Esophagus squamous epithelium (tissue), 5 donors: ENCODE measurements around the gene MED27. TPM values are rescaled to one million over a fixed set of nuclear protein-coding genes. Genes with fewer than 3 reads are reported as not detected.

Experiments
- DNase-seq: peaks from one replicate; lab custom pipeline; 2025; lab: John Stamatoyannopoulos, UW
- H3K27ac ChIP-seq, 4 donors: fragments of 200-600 bp; sonication (generic); one replicate each; pipeline ENCODE4 v1.5.1; 2016 to 2019; ENCODE audit warnings: mild to moderate bottlenecking in 1 of 4
- H3K27me3 ChIP-seq, 4 donors: fragments of 200-600 bp; sonication (generic); 1 replicate in 3 of 4; 2 replicates in 1 of 4; pipeline versions ENCODE4 v1.5.1 to v1.6.0; 2017 to 2021; ENCODE audit warnings: antibody characterized with exemption in 1 of 4
- H3K36me3 ChIP-seq, 3 donors: fragments of 200-600 bp; sonication (generic); one replicate each; pipeline ENCODE4 v1.5.1; 2016 to 2019
- H3K4me1 ChIP-seq, 3 donors: fragments of 200-600 bp; sonication (generic); one replicate each; pipeline ENCODE4 v1.5.1; 2017 to 2019
- H3K4me3 ChIP-seq, 4 donors: fragments of 200-600 bp; sonication (generic); 1 replicate in 3 of 4; 2 replicates in 1 of 4; pipeline ENCODE4 v1.5.1; 2016 to 2019; ENCODE audit warnings: mild to moderate bottlenecking in 2 of 4, moderate library complexity in 1 of 4
- H3K9me3 ChIP-seq, 3 donors: fragments of 200-600 bp; sonication (generic); one replicate each; pipeline ENCODE4 v1.5.1; 2016 to 2019
- POLR2A ChIP-seq, 4 donors: fragments of 450-650 bp; IDR thresholded peaks; one replicate each; pipeline ENCODE4 v1.6.1; 2017; ENCODE audit warnings: antibody characterized with exemption in 4 of 4, mild to moderate bottlenecking in 4 of 4, moderate library complexity in 3 of 4
- WGBS, 2 donors: methylation state at CpG; one replicate each; pipeline ENCODE4 v1.1.5; 2018; 5-methylcytosine and 5-hydroxymethylcytosine counted together
- intact Hi-C: fragments of 100-400 bp; cut with DNase I; formaldehyde crosslinking; loops from one replicate; pipeline ENCODE4 v1.15.0; 2022
- total RNA-seq, 4 donors: library from RNA; depleted of rRNA; stranded (reverse); fragments of >200 nt; gene quantifications; one replicate each; pipeline ENCODE4 v1.1.0, GENCODE V29; 2016
- TF ChIP-seq, protein P1 (sequence below), 6 experiments: fragments of 450-650 bp in 4 of 6; fragments of 200-600 bp in 2 of 6; sonication (generic) in 2 of 6; IDR thresholded peaks; one replicate each; pipeline ENCODE4 v1.5.1; 2016 to 2019; ENCODE audit warnings: antibody characterized with exemption in 6 of 6, mild to moderate bottlenecking in 4 of 6, moderate library complexity in 4 of 6
- donor health status: DM: yes; HTN: yes; CAD: no.

Gene MED27
- total RNA-seq, 4 donors from 2014 or later, result 10.6 to 20.0 (median 17.6) TPM

DNA sequence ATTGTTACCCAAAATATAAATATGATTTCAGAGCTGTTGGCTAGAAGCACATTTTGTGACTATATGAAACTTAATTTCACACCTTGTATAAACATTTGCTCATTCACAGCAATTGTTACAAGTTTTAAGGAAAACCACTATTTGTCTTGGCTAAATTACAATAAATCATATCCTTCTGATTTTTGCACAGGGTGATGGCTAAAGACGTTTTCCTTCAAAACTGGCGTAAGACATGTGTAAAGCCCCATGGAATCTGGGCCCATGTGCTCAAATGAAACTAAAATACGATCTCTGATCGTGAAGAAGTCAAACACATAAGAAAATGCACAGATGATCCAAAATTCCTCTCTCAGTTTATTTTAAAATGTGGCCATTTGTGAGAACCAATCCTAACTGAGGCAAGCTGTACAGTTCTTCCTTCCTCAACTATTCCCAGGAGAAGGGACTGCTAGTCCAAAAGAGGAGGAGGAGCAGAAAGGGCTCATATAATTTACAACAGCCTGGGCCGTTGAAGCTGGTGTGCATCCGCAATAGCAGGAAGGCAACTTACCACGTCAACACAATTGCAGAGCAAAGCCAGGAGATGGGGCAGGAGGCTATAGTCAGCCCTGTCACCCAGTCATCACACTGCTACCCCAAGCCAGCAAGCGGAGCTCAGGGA lies 98.4 kb downstream of the MED27 start:
- Histone ChIP-seq H3K4me1 (peaks cover 0 to 7% (median 4%) of the 10 kb centered on the region in 3 donors), H3K36me3 (no peaks in the 10 kb centered on the region)
- WGBS, 2 donors, result 68 to 75% methylated on average over 8 of the region's 8 CpGs

DNA sequence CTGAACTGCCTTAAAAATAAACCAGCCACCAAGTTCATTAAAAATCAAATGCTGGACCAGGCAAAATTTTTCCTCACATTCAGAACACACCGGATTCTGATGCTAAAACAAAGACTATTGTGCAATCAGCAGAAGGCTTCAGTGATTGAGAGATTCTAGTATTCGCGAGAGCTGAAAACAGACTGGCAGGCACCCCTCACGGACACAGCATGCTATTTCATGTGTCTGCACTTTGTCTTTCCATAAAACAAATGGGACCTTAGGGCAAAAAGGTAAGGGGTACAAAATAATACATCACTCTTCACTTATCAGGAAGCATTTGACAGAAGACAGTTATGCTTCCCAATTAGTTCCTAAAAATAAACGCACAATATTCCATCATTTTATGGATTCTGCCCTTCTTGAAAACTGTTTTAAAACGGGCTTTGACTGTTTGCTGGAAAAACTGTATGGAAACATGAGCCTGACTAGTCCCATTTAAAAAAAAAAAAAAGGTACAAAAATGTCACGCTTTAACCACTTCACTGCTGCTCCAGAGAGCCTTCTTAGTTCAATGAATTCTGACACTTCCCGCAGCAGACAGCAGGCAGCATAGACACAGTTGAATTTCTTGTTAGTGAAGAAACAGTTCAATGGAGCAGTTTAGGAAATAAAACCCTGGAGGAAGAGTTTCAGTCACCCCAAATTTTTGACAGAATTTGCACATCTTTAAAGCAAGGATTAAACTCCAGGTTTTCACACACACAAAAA lies 99.2 kb downstream of the MED27 start:
- TF ChIP-seq, protein P1, sequence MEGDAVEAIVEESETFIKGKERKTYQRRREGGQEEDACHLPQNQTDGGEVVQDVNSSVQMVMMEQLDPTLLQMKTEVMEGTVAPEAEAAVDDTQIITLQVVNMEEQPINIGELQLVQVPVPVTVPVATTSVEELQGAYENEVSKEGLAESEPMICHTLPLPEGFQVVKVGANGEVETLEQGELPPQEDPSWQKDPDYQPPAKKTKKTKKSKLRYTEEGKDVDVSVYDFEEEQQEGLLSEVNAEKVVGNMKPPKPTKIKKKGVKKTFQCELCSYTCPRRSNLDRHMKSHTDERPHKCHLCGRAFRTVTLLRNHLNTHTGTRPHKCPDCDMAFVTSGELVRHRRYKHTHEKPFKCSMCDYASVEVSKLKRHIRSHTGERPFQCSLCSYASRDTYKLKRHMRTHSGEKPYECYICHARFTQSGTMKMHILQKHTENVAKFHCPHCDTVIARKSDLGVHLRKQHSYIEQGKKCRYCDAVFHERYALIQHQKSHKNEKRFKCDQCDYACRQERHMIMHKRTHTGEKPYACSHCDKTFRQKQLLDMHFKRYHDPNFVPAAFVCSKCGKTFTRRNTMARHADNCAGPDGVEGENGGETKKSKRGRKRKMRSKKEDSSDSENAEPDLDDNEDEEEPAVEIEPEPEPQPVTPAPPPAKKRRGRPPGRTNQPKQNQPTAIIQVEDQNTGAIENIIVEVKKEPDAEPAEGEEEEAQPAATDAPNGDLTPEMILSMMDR (IDR thresholded peaks at IDR 0.05), result no peak
- TF ChIP-seq POLR2A (IDR thresholded peaks at IDR 0.05), result no peak
- Histone ChIP-seq H3K27me3 (no peaks in the 10 kb centered on the region), H3K9me3 (no peaks in the 10 kb centered on the region), H3K36me3 (no peaks in the 10 kb centered on the region), H3K4me1 (peaks cover 0 to 7% (median 4%) of the 10 kb centered on the region in 3 donors), H3K27ac (no peak overlapping the region), H3K4me3 (no peak overlapping the region)
- WGBS, 2 donors, result 54 to 68% methylated on average over 8 of the region's 8 CpGs
- no peak for DNase-seq
- intact Hi-C loops, result no loop called here

More for the DNA sequence above, 98.4 kb downstream of the MED27 start:
- no peaks in the 10 kb centered on the region for H3K9me3 ChIP-seq
- no peak for TF ChIP-seq POLR2A (IDR thresholded peaks at IDR 0.05)
- TF ChIP-seq, protein P1 (IDR thresholded peaks at IDR 0.05), result no peak
- H3K27me3 ChIP-seq, result no peaks in the 10 kb centered on the region
- DNase-seq, result no peak
- intact Hi-C loops, result no loop called here
- no peak overlapping the region for H3K27ac ChIP-seq
- H3K4me3 ChIP-seq, result peak overlapping the region in 1 of 4 donors; percentile 21

DNA sequence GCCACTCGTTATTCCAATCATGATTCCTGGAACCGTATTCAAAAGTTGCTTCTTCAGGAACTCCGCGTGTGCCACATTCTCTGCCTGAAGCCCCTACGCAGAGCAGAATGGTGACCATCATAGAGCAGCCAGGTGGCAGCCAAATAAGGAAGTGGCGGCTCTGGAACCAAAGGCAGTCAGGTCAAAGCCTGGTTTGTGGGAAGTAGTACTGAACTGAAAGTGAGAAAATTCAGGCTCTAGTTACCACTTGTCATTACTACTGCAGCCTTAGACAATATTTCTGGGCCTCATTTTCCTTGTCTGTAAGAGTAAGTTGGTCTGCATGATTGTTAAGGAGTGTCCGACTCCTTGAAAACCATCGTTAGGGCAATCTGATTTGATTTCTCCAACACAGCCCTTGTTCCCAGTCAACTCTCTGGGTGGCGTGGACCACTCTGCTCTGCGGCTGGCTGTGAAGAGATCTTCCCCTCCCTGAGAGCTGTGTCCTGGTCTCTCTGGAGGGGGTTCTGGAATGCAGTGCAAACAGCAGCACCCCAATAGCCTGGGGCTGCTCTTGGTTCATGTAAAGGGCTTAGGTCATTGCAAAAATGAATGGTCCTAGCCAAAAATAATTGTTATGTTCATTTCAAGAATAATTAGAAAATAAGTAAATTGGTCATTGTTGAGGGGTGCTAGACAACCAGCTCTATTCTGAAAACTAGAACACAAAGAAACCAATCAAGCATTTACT lies 102.4 kb downstream of the MED27 start:
- Histone ChIP-seq H3K36me3 (no peaks in the 10 kb centered on the region), H3K9me3 (no peaks in the 10 kb centered on the region), H3K27me3 (no peaks in the 10 kb centered on the region), H3K4me1 (peaks cover 0 to 7% (median 4%) of the 10 kb centered on the region in 3 donors), H3K4me3 (no peak overlapping the region), H3K27ac (no peak overlapping the region)
- intact Hi-C loops, result no loop called here
- WGBS, 2 donors, result 94 to 96% methylated on average over 2 to 8 of the region's 10 CpGs
- no peak for TF ChIP-seq POLR2A (IDR thresholded peaks at IDR 0.05)
- TF ChIP-seq, protein P1 (IDR thresholded peaks at IDR 0.05), result no peak
- DNase-seq, result no peak

DNA sequence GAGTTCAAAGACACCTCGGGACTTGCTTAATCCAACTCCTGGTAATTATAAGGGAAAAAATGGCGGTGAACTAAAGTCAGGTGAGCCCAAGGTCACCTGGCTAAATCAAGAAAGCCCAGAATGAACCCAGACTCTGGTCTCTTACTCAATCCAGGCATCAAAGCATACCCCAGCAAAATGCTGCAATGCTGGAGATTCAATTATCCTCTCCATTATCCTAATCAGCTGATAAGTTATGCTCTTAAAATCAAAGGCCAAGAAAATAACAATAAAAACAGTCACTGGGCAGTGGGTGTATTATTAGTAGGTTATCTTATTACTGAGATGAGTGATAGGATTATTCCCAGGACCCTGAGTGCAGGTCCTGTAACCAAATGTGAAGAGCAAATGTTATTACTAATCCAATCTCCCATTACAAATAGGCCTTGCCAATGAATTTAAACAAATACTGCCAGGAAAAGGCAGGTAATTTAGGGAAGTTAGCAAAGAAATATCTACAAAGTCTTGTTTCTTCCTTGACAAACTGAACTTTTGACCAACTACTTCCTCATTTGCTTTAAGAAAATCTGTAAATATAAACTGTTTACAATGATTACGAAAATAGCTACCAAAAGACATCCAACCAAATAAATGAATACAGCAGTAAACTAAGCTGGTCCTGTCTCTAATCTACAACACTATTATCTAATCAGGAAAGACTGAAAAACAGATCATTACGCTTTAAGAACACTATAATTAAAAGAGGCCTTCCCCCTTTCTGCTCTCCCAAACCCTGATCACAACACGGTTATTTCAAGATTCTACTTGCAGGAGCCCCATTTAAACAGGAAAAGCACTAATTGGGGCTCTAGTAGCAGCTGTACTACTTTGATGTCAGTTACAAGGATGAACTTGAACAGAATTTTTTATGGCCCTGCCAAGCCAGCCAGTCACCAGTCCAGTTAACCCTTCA lies 103.2 kb downstream of the MED27 start:
- no peaks in the 10 kb centered on the region for H3K36me3 ChIP-seq
- H3K9me3 ChIP-seq, result no peaks in the 10 kb centered on the region
- H3K27me3 ChIP-seq, result no peaks in the 10 kb centered on the region
- TF ChIP-seq, protein P1 (IDR thresholded peaks at IDR 0.05), result no peak
- TF ChIP-seq POLR2A (IDR thresholded peaks at IDR 0.05), result no peak
- H3K27ac ChIP-seq, result no peak overlapping the region
- no peak overlapping the region for H3K4me3 ChIP-seq
- 79 to 87% methylated on average over 5 of the region's 5 CpGs for WGBS, 2 donors
- no peak for DNase-seq
- intact Hi-C loops, result no loop called here
- peaks cover 0 to 6% (median 0%) of the 10 kb centered on the region in 3 donors for H3K4me1 ChIP-seq
